Measurements from ENCODE around the gene NR6A1. TPM values are rescaled to one million over a fixed set of nuclear protein-coding genes. Genes with fewer than 3 reads are reported as not detected.
A peak's percentile ranks its signal among the peaks of the same experiment; 100 is the strongest.

NR6A1 gene
- total and polyA plus RNA-seq, 12 donors: 0.29 to 2.0 (median 1.2) TPM

DNA sequence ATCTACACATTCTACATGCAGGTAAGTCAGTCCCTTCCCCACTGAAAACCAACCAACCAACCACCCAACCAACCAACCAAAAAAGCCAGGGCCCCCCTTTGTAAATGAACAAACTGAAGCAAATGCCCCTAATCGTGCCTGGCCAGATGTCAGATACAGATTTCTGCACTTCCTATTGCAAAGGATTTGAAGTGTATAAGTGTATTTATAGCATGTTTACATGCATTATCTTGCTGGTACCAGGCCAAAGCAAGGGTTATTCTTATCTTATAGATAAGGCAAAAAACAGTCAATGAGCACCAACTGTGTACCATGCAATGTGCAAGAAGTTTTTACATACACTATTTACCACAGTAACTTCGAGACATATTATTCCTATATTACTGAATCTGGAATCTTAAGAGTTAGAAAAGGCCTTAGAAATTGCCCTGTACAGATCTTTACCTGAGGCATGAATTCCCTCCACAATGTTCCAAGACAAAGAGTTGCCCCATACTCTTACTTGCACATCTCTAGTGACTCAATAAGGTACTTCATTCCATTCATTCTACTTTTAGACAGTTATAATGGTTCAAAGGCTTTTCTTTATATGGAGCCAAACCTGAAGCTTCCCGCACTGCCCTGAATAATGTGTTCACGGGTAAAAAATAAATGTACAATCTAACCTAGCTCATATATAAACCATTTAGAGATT is 212.2 kb downstream of the NR6A1 start:
- intact Hi-C loops (cut with DNase I): loop anchor here in 1 of 10 donors (10.0 kb wide), 1 partner anchor 156 kb away; no protein-coding TSS in a partner anchor
- Histone ChIP-seq H3K4me1 (peaks cover 0 to 10% (median 0%) of the 10 kb centered on the region in 9 donors), H3K36me3 (no peaks in the 10 kb centered on the region), H3K9me3 (no peaks in the 10 kb centered on the region), H3K27ac (no peak overlapping the region), H3K4me3 (no peak overlapping the region), H3K27me3 (no peaks in the 10 kb centered on the region)
- TF ChIP-seq, protein P1, sequence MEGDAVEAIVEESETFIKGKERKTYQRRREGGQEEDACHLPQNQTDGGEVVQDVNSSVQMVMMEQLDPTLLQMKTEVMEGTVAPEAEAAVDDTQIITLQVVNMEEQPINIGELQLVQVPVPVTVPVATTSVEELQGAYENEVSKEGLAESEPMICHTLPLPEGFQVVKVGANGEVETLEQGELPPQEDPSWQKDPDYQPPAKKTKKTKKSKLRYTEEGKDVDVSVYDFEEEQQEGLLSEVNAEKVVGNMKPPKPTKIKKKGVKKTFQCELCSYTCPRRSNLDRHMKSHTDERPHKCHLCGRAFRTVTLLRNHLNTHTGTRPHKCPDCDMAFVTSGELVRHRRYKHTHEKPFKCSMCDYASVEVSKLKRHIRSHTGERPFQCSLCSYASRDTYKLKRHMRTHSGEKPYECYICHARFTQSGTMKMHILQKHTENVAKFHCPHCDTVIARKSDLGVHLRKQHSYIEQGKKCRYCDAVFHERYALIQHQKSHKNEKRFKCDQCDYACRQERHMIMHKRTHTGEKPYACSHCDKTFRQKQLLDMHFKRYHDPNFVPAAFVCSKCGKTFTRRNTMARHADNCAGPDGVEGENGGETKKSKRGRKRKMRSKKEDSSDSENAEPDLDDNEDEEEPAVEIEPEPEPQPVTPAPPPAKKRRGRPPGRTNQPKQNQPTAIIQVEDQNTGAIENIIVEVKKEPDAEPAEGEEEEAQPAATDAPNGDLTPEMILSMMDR (IDR thresholded peaks at IDR 0.05): no peak
- ATAC-seq (no peak), DNase-seq (no peak)
- WGBS, 2 donors: 81% methylated on average over 4 of the region's 4 CpGs

DNA sequence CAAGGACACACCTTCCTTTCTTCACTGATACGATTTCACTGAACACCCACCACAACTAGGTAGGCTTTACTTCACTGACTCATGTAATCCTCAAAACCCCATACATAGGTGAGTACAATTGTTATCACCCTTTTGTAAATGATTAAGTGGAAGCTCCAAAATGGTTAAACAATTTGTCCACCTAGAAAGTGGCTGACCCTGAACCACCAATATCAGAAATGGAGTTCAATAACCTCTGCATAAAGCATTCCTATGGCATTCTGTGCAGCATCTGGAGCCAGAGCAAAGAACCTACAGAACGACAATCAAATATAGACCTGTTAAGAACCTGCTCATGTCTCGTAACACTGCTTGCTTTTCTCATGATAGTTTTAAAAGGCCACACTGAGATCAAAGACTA is 213.2 kb downstream of the NR6A1 start:
- Histone ChIP-seq H3K27ac (no peak overlapping the region), H3K27me3 (no peaks in the 10 kb centered on the region), H3K36me3 (no peaks in the 10 kb centered on the region), H3K9me3 (no peaks in the 10 kb centered on the region), H3K4me3 (no peak overlapping the region), H3K4me1 (peaks cover 0 to 10% (median 0%) of the 10 kb centered on the region in 9 donors)
- intact Hi-C loops (cut with DNase I): loop anchor here in 1 of 10 donors (10.0 kb wide), 1 partner anchor 157 kb away; no protein-coding TSS in a partner anchor
- WGBS, 2 donors: 75 to 91% methylated on average over 3 of the region's 3 CpGs
- TF ChIP-seq, protein P1 (IDR thresholded peaks at IDR 0.05): no peak
- DNase-seq (no peak), ATAC-seq (no peak)

DNA sequence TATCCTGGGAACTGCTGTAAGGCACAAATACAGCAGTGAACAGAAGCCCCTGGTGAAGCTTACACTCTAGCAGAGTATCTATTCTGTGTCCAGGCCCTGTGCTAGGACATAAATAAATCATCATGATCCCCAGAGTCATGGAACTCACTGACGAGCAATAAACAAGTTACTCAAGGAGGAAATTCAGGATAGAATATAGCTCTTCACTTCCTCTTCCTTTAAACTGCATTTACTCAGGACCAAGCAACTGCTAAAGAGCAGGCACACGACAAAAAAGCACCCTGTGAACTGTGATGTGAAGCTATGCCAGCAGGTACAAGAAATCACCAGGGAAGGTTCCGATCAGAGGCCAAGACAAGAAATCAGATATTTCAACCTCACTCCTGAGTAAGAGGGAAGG is 216.1 kb downstream of the NR6A1 start:
- H3K36me3 ChIP-seq: no peaks in the 10 kb centered on the region
- 76 to 80% methylated on average over 3 of the region's 3 CpGs for WGBS, 2 donors

DNA sequence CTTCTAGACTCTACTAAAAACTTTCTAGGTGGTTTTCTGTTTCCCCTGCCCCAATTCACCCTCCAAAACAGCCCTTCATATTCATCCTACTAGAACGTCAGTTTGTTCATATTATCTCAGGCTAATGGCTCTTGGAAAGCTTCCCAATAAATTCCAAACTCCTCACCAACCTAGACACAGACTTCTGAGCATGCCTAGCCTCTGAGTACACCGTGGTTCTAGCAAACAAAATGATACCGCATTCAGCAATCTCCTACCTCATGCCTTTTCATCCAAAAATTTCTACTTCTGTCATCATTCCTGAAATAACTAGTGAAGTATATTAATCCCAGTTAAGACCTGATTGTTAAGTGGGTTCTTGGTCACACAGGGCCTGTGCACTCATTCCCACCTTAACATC is 217.4 kb downstream of the NR6A1 start:
- Histone ChIP-seq H3K27me3 (no peaks in the 10 kb centered on the region), H3K36me3 (no peaks in the 10 kb centered on the region), H3K9me3 (no peaks in the 10 kb centered on the region), H3K27ac (no peak overlapping the region), H3K4me1 (peaks cover 0 to 10% (median 0%) of the 10 kb centered on the region in 9 donors), H3K4me3 (no peak overlapping the region)
- ATAC-seq: peak in 4 of 8 donors; percentile 40 to 75 (median 64)
- 35 to 54% methylated on average over 3 of the region's 3 CpGs for whole genome bisulfite sequencing, 2 donors
- intact Hi-C loops (cut with DNase I): loop anchor here in 7 of 10 donors (5.0 to 10.0 kb wide), 3 partner anchors 64 to 161 kb away; no protein-coding TSS in a partner anchor
- TF ChIP-seq, protein P1 (IDR thresholded peaks at IDR 0.05): no peak
- DNase-seq: no peak

More for the DNA sequence above, 216.1 kb downstream of the NR6A1 start:
- Histone ChIP-seq H3K4me3 (no peak overlapping the region), H3K27ac (no peak overlapping the region), H3K4me1 (peaks cover 0 to 10% (median 0%) of the 10 kb centered on the region in 9 donors), H3K9me3 (no peaks in the 10 kb centered on the region), H3K27me3 (no peaks in the 10 kb centered on the region)
- no peak for DNase-seq
- intact Hi-C loops (cut with DNase I): loop anchor here in 1 of 10 donors (10.0 kb wide), 1 partner anchor 160 kb away; no protein-coding TSS in a partner anchor
- TF ChIP-seq, protein P1 (IDR thresholded peaks at IDR 0.05): no peak
- ATAC-seq: no peak

Measured in heart right ventricle (tissue), 16 donors.